GM12892 (cell line): ENCODE measurements around the gene DNM3.

Experiments
- POLR2A ChIP-seq: IDR thresholded peaks from 2 replicates; pipeline ENCODE4 v1.6.1; 2011; ENCODE audit warnings: low read depth, low read length, control low read depth
- POLR2AphosphoS5 ChIP-seq: IDR thresholded peaks from 2 replicates; pipeline ENCODE4 v1.6.1; 2011; ENCODE audit warnings: low read depth, low read length, control low read depth

GRCh38 chr1:171988243-171988885, 147.1 kb downstream of the DNM3 start:
- TF ChIP-seq POLR2A, result no peak
- TF ChIP-seq POLR2AphosphoS5, result no peak
